Nephron (organoid): ENCODE measurements around the gene CLN6.

ENCODE experiments used
- H3K27ac Mint-ChIP-seq, 3 experiments: 2 replicates each; pipeline ENCODE4 v1.8.0; 2020; ENCODE audit warnings: mixed read lengths in 3 of 3, mild to moderate bottlenecking in 2 of 3, moderate library complexity in 1 of 3
- H3K27me3 Mint-ChIP-seq: 2 replicates; pipeline ENCODE4 v1.8.0; 2021; ENCODE audit warnings: low read depth, mild to moderate bottlenecking, moderate library complexity, mixed read lengths
- H3K36me3 Mint-ChIP-seq: 2 replicates; pipeline ENCODE4 v1.8.0; 2020; ENCODE audit warnings: low read depth, mixed read lengths
- H3K4me1 Mint-ChIP-seq: 2 replicates; pipeline ENCODE4 v1.8.0; 2020; ENCODE audit warnings: mixed read lengths
- H3K4me3 Mint-ChIP-seq, 3 experiments: 2 replicates each; pipeline ENCODE4 v1.8.0; 2020; ENCODE audit warnings: mild to moderate bottlenecking in 3 of 3, mixed read lengths in 3 of 3, moderate library complexity in 2 of 3
- H3K9me3 Mint-ChIP-seq: 2 replicates; pipeline ENCODE4 v1.8.0; 2020; ENCODE audit warnings: mixed read lengths
- CTCF ChIP-seq, 3 experiments: fragments of 200-600 bp; sonication (generic); IDR thresholded peaks; one replicate each; pipeline ENCODE4 v1.5.0; 2021; ENCODE audit warnings: antibody characterized with exemption in 3 of 3; ENCODE audit not compliant: unreplicated experiment in 3 of 3

Gene CLN6

GRCh38 chr15:68166847-68167246, 62.7 kb downstream of the CLN6 start:
- TF ChIP-seq CTCF (IDR thresholded peaks at IDR 0.05; ENCODE audit: unreplicated experiment in 3 of 3) = no peak
- Mint-ChIP-seq H3K36me3 (peaks cover 41% of the 10 kb centered on the region), H3K27me3 (no peaks in the 10 kb centered on the region), H3K27ac (no peak overlapping the region), H3K9me3 (no peaks in the 10 kb centered on the region), H3K4me3 (no peak overlapping the region), H3K4me1 (no peaks in the 10 kb centered on the region)

GRCh38 chr15:68163191-68163590, 66.3 kb downstream of the CLN6 start:
- Mint-ChIP-seq H3K4me3 (no peak overlapping the region), H3K4me1 (no peaks in the 10 kb centered on the region), H3K27ac (no peak overlapping the region), H3K27me3 (no peaks in the 10 kb centered on the region), H3K36me3 (peaks cover 45% of the 10 kb centered on the region), H3K9me3 (peaks cover 8% of the 10 kb centered on the region)
- no peak for TF ChIP-seq CTCF (IDR thresholded peaks at IDR 0.05; ENCODE audit: unreplicated experiment in 3 of 3)

- no peak overlapping the region for H3K27ac Mint-ChIP-seq
- no peaks in the 10 kb centered on the region for H3K27me3 Mint-ChIP-seq
- H3K9me3 Mint-ChIP-seq = peaks cover 8% of the 10 kb centered on the region
- no peaks in the 10 kb centered on the region for H3K4me1 Mint-ChIP-seq
- H3K36me3 Mint-ChIP-seq = peaks cover 37% of the 10 kb centered on the region
- no peak for TF ChIP-seq CTCF (IDR thresholded peaks at IDR 0.05; ENCODE audit: unreplicated experiment in 3 of 3)
- no peak overlapping the region for H3K4me3 Mint-ChIP-seq
Observed at GRCh38 chr15:68158046-68158628, 71.4 kb downstream of the CLN6 start.

GRCh38 chr15:68157074-68157473, 72.5 kb downstream of the CLN6 start:
- Mint-ChIP-seq H3K27me3 (no peaks in the 10 kb centered on the region), H3K36me3 (peaks cover 35% of the 10 kb centered on the region), H3K4me1 (no peaks in the 10 kb centered on the region), H3K9me3 (peaks cover 8% of the 10 kb centered on the region), H3K4me3 (no peak overlapping the region), H3K27ac (no peak overlapping the region)
- TF ChIP-seq CTCF (IDR thresholded peaks at IDR 0.05; ENCODE audit: unreplicated experiment in 3 of 3) = no peak
